GM10847 (cell line): Measurements from ENCODE around the gene LELP1.

Experiments used
- POLR2A ChIP-seq: IDR thresholded peaks from 2 replicates; pipeline ENCODE4 v1.6.1; 2011; ENCODE audit not compliant: insufficient read length; ENCODE audit errors: extremely low read depth

The LELP1 gene

GRCh38 chr1:153220606-153221303, 17.5 kb downstream of the LELP1 start:
- TF ChIP-seq POLR2A, result no peak

DNA sequence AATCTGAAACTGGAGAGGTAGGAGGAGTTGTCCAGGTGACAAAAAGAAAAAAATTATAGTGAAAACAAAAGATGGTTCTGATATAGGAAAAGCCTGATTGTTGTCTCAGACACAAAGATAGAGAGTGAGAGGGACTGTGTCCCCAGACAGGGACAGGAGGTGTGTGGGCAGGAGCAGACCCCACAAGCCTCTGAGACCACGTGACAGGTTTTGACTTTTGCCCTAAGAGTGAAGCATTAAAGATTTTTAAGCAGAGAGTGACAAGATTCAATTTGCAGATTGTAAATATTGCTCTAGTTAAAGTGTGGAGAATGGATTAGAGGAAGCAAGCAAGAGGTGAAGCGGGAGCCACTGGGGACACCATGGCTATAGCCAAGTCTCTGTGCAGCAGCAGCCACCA, 24.6 kb downstream of the LELP1 start:
- TF ChIP-seq POLR2A, result no peak

- no peak for TF ChIP-seq POLR2A
Observed at GRCh38 chr1:153228491-153228890, 25.3 kb downstream of the LELP1 start.

DNA sequence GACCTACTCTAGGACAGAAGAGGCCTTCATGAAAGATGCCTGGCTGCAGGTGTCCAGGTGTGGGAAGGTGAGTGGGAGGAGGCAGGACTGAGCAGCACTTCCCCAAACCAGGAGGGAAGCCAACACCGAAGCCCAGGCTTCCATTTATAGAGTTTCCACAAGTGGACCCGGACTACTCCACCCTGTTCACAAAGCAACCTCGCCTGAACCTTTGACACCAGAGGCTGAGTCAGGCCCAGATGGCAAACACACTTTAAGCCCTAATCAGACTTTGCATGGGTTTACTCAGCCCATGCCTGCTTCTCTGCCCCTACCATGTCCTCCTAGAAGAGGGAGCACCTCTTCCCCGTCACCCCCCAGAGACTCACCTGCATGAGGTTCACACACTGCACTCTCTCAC, 28.1 kb downstream of the LELP1 start:
- TF ChIP-seq POLR2A, result no peak

DNA sequence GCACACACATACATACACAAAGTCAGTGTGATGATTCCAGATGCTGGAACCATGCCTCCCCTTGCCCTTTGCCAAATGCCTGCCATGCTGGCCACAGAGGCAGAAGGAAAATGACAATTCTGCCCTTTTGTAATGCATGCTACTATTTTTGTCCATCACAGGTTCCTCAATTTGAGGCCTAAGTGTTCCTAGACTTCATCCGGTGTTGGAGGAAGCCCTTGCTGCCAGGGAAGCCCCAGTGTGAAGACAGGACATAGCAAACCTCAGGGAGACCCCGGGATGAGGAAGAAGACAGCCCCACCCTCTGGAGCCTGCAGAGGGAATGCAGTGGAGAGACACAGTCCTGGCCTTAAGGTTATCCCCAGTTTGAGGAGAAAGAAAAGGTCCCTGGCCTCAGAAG, 28.6 kb downstream of the LELP1 start:
- TF ChIP-seq POLR2A, result no peak

DNA sequence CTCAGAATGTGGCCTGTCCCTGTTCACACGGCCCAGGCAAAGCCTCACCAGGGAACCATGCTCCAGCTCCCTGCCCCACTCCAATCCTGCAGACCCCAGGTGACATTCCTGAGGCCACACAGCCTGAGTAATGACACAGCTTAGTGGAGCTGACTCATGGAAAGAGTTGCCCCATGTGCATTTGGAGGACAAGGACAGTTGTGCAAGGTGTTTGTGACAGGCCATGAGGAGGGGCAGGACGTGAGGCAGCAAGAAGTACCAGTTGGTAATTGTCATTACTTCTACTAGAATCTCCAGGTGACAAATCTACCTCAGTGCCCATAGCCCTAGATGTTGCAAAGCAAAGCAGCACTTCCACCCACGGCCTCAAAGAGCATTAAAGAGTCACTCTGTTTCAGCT, 29.3 kb downstream of the LELP1 start:
- no peak for TF ChIP-seq POLR2A

DNA sequence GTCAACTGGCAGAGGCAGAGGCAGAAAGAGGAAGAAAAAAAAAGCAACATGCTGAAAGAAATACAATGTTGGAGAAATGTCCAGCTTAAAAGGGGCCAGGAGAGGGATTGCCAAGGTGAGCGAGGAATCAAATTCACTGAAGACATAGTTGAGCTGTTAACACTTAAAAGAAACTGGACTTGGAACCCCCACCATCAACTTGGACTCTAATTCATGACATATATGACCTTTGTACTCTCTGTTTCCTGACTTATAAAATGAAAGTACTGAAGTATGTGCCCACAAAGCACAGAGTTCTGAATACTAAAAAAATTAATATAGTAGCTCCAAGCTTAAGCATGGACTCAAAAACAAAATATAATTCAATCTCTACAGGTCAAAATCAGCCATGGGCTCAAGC, 30.2 kb downstream of the LELP1 start:
- TF ChIP-seq POLR2A, result no peak

- TF ChIP-seq POLR2A, result no peak
Observed at GRCh38 chr1:153238527-153238926, 35.3 kb downstream of the LELP1 start.

DNA sequence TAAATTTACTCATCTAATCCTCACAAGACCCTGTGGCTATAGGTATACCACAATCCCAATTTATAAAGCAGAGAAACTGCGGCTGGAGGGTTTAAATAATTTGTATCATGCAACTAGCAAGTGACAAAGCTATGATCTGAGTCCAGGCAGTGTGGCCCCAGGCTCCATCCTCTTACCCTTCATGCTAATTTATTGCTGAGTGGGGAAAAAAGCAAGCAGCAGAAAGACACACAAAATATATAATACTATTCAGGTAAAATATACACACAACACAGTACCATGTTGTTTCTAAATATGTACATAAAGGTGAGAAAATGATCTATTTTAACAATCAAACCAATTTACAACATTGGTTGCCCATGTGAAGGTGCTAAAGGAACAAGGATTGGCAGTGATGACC, 38.9 kb downstream of the LELP1 start:
- no peak for TF ChIP-seq POLR2A

GRCh38 chr1:153245466-153245865, 42.2 kb downstream of the LELP1 start:
- TF ChIP-seq POLR2A, result no peak

DNA sequence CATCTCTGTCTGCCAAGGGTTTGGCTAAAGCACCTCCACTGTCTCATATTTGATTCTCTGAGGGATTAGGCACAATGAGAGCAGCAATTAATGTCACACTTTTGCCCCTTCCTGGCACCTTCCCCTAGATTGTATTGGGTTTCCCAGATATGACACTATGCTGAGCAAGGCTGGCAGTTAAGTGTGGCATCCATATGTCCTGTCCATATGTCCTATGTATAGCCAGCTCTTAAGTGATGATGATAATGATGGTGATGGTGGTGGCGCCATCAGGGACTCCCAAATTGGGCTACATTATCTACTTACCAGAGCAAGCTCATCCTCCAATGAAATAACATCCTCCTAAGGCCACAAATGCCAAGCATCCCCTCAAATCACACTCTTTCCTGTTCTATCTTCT, 42.8 kb downstream of the LELP1 start:
- no peak for TF ChIP-seq POLR2A

DNA sequence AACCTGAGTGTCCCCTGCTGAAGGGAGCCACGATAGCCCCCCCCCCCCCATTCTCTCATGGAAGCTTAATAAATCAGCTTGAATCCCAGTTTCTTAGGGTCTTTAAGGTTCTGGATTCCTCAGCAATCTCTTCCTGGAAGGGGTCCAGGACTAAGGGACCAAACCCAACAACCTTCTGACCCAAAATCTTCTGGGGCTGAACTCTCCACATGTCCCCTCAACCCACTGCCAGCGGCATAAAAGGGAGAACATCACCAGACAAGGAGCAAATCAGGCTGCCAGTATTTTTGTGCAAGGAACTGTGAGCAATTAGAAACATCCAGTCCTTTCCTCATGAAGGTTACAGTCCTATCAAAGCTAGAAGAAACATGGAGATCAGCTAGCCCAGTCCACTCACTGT, 43.6 kb downstream of the LELP1 start:
- TF ChIP-seq POLR2A, result no peak

DNA sequence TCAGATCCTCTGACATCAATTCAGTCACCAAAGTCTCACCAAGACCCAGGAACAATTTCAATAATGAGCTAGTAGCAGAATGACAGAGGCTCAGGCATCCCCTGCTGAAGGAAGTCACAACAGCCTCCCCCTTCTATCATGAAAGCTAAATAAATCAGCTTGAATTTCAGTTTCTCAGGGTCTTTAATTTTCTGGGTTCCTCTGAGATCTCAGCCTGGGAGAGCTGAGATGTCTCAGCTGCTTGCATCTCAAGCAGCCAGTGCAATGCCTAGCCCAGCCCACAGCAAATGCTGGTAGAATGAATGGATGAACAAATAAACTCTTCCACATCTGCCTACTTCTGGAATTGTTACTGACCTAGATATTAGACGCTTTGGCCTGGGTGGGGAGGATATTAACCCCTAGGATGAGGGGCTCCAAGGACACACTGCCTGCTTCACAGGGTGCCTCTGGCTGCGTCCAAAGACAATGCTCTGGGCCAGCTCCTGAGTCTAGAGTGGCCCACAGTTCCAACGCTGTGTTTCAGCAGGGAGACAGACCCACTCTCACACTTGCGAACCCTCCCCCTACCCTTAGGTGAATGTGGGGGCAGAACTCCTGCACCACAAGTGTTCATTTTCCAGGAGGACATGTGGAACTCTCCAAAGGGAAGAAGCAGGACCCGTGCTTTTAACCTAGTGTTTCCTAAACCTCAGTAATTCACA, 45.1 kb downstream of the LELP1 start:
- no peak for TF ChIP-seq POLR2A

DNA sequence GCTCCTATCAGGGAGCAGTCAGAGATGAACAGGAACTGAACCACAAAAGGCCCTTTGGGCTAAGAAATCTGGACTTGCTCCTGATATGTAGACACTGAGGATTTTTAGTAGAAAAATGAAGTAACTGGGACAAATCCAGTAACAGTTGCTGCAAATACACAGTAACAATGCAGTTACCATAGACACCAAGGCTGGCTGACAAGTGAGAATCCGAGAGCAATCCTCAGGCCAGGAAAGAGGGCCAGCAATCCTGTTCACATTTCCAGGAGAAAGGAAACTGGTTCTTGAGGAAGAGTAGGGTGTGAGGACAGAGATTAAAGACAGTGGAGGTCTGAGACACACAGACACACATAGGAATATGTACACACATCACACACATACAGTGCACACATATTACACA, 46.9 kb downstream of the LELP1 start:
- TF ChIP-seq POLR2A, result no peak

DNA sequence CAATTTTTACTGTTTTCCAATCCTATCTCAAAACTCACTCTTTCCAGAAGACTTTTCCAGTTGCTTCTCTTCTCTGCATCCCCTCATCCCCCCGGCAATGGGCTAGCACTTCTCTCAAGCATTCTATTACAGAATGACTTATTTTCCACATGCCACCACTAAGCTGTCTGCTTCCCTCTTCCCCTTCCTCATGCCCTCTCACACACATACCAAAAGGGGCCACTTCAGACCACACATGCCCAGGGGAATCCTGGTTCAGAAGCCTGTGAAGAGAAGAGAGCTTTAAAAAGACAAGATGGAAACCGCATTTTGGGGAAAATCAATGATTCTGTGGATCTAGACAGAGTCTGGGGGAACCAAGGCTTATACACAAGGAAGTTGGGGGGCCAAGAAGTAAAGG, 47.9 kb downstream of the LELP1 start:
- TF ChIP-seq POLR2A, result no peak

GRCh38 chr1:153251562-153251961, 48.3 kb downstream of the LELP1 start:
- TF ChIP-seq POLR2A, result no peak

DNA sequence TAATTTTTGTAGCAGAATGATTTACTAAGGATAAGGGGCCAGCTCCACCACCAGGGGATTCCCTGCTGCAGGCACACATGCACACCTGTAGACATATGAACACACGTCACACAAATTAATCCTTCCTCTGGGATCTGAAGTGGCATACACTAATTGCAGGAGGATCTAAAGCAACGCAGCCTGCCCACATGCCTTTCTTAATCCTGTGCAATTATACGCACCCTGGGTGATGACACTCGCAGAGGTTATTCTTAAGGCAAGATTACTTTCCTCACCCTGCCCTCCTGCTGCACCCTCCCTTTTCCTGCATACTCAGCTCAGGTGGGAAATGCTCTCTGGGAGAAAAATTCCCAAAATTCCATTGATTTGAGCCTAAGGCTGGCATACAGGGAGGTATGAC, 48.8 kb downstream of the LELP1 start:
- no peak for TF ChIP-seq POLR2A
